DMS53 treated with DMSO at 0.1 percent for 48 hours (cell line): ENCODE data around the gene TM7SF2.
"Not testable (repeated sequence)": the region's sequence is repeated elsewhere in the genome, so short reads cannot be mapped to it uniquely, and the experiment has no call there.

Experiments used
- DNase-seq: peaks from one replicate; lab custom pipeline; 2025; ENCODE audit not compliant: unreplicated experiment; lab: John Stamatoyannopoulos, UW

Gene TM7SF2

GRCh38 chr11:65128182-65129145 is 16.8 kb downstream of the TM7SF2 start:
- DNase-seq: no peak

- DNase-seq: no peak
These were observed 18.2 kb downstream of the TM7SF2 start for GRCh38 chr11:65129649-65130441.

GRCh38 chr11:65130631-65131416 is 19.2 kb downstream of the TM7SF2 start:
- DNase-seq: no peak

- DNase-seq: no peak
These were observed 19.7 kb downstream of the TM7SF2 start for GRCh38 chr11:65131417-65131776.

GRCh38 chr11:65131895-65132237 is 20.2 kb downstream of the TM7SF2 start:
- no peak for DNase-seq

- no peak for DNase-seq
These were observed 20.7 kb downstream of the TM7SF2 start for GRCh38 chr11:65132238-65132987.

GRCh38 chr11:65132988-65133700 is 21.5 kb downstream of the TM7SF2 start:
- peak; percentile 41 for DNase-seq

GRCh38 chr11:65133724-65134123 is 22.1 kb downstream of the TM7SF2 start:
- peak; percentile 9 for DNase-seq

- peak; percentile 93 for DNase-seq
These were observed 22.7 kb downstream of the TM7SF2 start, which contains the start of gene SYVN1 for GRCh38 chr11:65134240-65134951. Gene SYVN1 (minus strand): TSS chr11:65134519. CDS start chr11:65133601, 918 bp downstream.

- DNase-seq: peak; percentile 97
These were observed 23.4 kb downstream of the TM7SF2 start for GRCh38 chr11:65134952-65135632.

- DNase-seq: no peak
These were observed 24.0 kb downstream of the TM7SF2 start for GRCh38 chr11:65135633-65136145.

GRCh38 chr11:65136515-65137096 is 24.9 kb downstream of the TM7SF2 start:
- no peak for DNase-seq

- DNase-seq: no peak
These were observed 30.3 kb downstream of the TM7SF2 start for GRCh38 chr11:65141896-65142494.

GRCh38 chr11:65147352-65148075 is 35.8 kb downstream of the TM7SF2 start:
- DNase-seq: no peak

- DNase-seq: no peak
These were observed 37.0 kb downstream of the TM7SF2 start for GRCh38 chr11:65148657-65149056.

- DNase-seq: not testable (repeated sequence)
These were observed 38.4 kb downstream of the TM7SF2 start for GRCh38 chr11:65150131-65150508.
